NCI-H187 treated with DMSO at 0.1 percent for 48 hours (cell line): ENCODE results near the gene ADH6.
"Not testable (repeated sequence)": the region's sequence is repeated elsewhere in the genome, so short reads cannot be mapped to it uniquely, and the experiment has no call there.

Experiments used
- DNase-seq: peaks from one replicate; lab custom pipeline; 2025; lab: John Stamatoyannopoulos, UW

ADH6 gene

DNA sequence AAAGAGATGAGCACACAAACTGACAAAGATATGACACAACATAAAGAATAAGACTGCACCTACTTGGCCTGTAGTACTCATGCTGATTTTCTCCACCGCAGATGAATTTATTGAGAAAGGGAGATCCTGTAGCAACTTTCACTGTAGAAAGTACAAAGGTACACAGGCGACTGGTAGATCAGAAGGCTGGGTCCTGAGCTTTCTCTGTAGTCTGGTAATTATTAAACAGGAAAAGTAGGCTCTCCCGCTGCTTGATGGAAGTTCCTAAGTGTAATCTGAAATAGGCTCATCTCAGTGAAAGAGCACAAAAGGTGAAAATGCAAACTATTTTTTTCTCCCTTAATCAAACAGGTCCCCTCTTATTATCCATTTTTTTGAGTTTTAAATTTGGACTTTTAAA lies at the start of gene ADH6:
Gene ADH6, minus strand, starts transcription at position 175 of the 400 bp plus-strand sequence. Its CDS starts 94 bp downstream, at position 81.
- DNase-seq, result no peak

DNA sequence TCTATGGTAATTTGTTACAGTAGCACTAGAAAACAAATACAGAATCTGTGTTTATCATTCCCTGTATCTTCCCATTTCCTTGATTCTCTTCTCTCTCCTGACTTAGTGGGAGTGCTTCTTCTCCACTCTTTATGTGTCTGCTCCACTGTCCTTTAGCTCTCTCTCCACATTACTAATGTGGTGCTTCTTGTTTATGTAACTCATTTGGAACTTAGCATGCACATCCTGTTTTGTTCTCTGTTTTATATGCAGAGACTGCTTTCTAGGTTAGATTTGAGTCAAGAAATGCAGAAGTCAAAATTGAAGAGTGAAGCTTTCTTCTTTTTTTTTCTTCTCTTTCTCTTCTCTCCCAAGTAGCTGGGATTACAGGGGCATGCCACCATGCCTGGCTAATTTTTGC lies 45.9 kb upstream of the ADH6 start:
- DNase-seq, result no peak

DNA sequence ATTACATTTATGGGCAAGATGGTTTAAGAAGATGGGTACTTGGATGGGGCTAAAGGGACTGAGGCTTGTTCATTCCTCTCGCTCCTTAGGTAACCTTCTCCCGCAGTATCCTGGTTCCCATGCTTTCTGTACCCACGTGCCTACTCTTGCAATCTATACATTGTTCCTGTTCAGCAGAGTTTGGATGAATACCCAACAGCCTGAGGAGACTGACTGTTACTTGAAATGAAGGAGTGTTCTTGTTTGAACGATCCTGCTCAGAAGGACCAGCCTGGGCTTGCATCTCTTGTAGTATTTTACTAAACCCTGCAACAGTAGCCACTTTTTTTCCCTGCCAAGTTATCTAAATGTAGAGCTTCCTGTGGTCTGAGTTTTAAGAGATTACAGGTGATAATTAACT lies 33.7 kb upstream of the ADH6 start:
- no peak for DNase-seq

DNA sequence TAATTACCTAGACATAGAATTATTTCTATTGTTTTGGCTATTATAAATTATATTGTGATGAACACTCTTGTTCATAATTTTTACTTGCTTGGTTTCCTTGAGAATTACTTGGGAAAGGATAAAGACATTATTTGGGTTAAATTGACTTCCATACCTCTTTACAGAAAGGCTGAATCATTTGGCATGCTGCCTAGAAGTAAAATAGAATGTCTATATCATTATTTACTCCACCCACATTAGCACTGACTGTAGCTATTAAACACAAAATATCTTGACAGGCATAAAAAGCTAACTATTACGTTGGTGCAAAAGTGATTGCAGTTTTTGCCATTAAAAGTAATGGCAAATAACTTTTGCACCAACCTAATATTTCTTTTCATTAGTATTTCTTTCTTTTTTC lies 29.7 kb upstream of the ADH6 start:
- no peak for DNase-seq

DNA sequence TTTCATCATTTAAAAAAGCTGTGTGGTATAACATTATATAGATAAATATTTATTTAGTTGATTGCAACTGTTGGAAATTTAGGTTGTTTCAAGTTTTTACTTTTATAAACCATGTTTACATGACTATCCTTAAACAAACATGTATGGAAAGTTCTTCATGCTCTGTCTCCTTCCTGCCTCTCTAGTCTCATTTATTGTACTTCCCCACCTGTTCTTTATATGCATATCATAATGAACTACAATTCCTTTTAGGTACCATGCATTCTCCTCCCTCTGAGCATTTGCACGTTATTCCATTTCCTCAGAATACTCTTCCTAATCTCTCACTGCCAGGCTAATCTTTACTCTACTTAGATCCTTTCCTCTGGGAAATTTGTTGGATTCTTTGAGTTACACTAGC lies 16.9 kb upstream of the ADH6 start:
- no peak for DNase-seq

DNA sequence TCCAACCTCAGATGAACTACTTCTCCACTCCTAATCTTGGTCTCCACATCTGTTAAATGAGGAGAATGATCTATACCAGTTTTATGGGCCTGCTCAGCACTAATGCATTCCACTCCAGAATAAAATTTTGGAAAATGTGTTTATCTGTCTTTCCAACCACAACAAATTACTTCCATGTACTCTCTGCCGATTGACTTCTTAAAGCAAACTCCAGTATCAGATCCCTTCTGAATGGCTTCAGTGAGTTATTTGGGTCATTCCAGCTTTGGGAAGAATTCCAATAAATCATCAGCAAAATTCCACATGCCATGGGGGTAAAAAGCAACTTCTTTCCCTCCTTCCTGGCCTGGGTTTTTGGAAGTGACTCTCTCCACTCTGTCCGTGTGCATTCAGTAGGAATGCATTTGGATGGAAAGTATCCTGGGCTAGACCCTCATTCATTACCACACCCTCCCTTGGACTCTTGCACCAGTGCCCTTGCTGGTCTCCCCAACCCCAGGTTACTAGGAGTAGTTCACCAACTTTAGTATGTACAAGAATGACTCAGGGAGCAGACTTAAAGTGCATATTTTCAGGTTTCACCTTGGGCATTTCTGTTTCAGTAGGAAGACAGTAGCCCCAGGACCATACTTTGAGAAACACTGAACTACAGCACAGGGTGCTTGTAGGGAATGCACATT lies 15.4 kb upstream of the ADH6 start:
- no peak for DNase-seq

DNA sequence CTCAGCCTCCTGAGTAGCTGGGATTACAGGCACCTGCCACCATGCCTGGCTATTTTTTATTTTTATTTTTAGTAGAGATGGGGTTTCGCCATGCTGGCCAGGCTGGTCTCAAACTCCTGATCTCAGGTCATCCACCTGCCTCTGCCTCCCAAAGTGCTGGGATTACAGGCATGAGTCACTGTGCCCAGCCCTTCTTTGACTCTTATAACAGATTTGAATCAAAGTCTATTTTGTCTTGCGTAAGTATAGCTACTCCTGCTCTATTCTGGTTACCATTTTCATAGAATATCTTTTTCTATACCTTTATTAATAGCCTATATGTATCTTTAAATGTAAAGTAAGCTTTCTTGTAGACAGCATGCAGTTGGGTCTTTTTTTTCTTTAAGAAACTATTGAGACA lies 14.4 kb upstream of the ADH6 start:
- DNase-seq, result not testable (repeated sequence)

DNA sequence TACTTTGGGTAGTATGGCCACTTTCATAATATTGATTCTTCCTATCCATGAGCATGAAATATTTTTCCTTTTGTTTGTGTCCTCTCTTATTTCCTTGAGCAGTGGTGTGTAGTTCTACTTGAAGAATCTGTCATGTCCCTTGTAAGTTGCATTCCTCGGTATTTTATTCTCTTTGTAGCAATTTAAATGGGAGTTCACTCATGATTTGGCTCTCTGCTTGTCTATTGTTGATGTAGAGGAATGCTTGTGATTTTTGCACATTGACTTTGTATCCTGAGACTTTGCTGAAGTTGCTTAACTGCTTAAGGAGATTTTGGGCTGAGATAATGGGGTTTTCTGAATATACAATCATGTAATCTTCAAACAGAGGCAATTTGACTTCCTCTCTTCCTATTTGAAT lies 9.7 kb upstream of the ADH6 start:
- DNase-seq, result not testable (repeated sequence)

DNA sequence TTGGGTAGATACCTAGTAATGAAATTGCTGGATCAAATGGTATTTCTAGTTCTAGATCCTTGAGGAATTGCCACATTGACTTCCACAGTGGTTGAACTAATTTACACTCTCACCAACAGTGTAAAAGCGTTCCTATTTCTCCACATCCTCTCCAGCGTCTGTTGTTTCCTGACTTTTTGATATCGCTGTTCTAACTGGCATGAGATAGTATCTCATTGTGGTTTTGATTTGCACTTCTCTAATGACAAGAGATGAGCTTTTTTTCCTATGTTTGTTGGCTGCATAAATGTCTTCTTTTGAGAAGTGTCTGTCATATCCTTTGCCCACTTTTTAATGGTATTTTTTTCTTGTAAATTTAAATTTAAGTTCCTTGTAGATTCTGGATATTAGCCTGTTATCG lies 8.6 kb upstream of the ADH6 start:
- DNase-seq, result not testable (repeated sequence)

DNA sequence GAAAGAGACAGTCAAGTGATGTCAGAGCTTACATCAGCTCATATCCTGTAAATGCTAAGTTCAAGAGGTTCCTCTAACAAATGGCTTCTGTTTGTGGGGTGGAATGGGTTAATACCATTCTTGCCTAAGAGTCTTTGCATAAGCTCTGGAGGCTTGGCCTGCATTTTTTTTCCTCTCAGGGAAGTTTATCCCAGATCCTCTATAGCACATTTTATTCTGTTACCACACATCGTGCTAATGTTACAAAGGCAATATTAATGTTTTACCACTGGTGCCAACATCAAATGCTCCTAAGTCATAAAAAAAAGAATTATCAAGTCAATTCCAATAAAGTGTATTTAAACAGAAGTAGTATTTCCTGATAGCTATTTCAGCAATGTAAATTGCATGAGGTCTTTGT lies 2.9 kb upstream of the ADH6 start:
- DNase-seq, result no peak

DNA sequence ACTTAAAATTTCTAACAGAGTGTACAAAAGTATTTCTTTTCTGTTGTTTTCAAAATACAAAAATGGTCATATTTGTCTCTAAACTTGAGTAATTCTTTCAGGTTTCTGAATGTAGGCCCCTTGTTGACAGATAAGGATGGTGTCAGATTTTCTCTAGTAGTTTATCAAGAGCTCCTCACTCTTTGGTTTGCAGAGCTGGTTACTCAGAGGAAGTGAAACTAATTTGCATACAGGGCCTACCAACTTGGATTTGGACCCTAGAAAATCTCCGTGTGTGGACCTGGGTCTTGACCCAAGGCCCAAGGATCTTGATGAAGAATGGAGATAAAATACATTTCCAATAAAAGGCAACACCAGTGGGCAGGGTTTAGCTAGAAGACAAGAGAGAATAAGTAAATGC lies 433 bp upstream of the ADH6 start:
- no peak for DNase-seq

DNA sequence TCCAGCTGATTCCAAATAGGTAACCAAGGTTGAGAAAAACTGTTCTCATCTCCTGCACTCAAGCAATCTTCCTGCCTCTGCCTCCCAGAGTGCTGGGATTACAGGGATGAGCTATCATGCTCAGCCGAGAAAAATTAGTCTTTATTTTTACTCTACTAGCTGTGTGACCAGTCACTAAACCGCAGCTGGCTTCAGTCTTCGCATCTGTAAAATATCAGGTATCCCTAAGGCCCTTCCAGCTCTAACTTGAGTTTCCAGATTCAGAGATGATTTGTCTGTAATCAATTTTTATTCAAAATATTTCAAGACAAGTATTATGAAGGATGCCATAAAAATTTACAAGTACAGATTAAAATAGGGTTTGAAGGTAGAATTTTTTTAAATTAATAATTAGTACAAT lies 3.5 kb downstream of the ADH6 start:
- no peak for DNase-seq

DNA sequence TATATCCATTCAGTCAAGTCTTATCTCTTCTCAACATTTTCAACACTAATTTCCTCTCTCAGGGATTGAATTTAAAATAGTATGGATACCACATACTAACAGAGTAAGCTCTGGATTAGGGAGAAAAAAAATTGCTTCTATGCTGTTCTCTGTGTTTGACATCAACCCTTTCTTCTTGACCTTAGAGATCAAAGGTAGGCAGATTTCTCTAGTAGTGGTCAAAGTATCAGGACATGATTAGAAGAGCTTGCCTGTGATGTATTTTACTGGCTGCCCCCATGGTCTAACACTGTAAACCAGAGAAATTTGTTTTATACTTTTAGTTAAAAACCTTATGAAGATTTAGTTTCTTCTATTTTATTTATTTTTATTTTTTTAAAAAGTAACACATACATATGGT lies 8.3 kb downstream of the ADH6 start:
- no peak for DNase-seq

DNA sequence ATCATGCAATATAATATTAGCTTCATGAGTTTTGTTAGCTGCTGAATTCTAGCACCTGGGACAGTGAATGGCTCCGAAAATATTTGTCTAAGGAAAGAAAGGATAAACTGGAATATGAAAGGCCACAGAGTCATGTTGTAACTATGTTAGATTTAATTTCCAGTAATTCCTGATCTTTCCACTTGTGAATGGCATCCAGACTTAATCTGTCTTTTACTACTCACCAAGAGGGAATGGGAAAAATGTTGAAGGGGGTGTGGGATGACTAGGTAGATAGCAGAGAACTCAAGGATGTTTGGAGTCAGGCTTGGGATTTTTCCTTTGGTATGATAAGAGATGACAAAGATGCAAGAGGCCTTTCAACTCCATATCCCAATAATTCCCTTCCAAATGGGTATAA lies 9.4 kb downstream of the ADH6 start:
- DNase-seq, result no peak

DNA sequence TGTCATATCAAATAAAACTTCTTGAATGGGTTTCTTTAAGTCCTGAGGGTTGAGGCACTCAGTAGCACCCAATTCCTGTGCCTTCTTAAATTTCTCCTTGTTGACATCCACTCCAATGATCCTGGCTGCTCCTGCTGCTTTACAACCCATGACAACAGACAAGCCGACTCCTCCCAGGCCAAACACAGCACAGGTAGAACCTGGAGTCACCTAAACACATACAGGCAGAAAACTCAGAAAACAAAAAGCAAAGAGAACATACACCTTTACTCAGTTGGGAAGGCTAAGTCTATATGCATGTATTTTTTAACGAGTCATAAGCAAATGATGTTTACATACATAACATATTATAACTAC lies 10.3 kb downstream of the ADH6 start:
- DNase-seq, result no peak

DNA sequence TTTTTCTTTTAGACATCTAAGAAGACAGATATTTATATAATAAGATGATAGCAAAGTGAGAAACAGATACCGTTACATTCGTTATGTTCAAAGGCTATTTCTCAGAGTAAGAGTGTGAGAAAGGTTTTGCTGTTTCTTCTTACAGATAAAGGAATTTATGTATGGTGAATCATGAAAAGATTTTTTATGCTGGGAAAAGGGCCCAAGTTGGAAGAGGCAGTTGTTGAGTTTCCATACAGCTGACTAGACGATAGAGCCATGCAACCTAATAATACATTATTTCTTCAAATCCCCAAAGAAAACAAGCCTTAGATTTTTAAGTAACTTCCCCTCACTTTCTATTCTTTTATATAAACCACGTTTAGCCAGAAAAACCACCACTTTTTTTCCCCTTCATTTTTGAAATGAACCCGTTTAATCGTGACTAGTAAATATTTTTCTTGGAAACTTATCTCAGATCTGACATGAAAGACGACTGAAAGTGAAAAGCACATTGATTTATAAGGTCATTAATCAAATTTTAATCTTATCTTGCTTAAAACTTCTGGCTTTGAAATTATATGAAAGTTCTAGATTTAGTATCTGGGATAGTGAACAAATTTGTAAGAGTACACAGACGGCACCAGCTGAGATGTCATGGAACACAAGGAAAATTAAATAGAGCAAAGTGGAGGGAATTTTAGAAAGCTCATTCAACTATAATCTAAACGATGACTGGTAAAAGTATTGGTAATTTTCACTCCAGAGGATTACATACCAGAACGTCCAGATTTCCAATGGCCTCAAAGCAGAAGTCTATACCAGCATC lies 10.9 kb downstream of the ADH6 start:
- no peak for DNase-seq

DNA sequence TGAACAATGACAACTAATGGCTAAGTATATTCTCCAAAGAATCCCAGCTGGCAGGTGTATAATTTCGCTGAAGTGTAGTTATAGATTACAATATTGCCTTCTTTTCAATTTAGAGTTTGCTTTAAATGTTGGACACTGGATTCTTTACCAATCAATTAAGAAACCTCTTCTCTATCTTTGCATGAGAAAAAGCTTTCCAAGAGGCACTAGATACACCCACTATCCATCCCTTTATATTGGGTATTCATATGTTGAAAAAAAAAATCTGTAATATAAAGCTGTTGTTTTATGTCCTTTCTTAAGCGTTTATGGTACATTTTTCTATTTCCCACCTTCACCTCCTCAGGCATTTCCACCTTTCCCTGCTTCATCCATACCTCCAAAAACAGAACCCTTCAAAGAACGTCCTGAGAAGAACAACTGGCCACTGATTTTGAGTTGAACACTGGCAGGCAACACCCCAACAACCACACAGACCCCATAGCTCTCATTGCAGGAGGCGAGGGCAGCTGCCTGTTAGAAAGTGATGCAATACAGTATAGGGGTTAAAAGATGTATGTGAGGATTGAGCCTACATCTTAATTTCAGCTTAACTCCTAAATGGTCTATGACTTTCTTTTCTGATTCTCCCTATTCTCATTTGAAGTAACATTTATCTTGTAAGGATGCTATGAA lies 11.8 kb downstream of the ADH6 start:
- DNase-seq, result no peak

DNA sequence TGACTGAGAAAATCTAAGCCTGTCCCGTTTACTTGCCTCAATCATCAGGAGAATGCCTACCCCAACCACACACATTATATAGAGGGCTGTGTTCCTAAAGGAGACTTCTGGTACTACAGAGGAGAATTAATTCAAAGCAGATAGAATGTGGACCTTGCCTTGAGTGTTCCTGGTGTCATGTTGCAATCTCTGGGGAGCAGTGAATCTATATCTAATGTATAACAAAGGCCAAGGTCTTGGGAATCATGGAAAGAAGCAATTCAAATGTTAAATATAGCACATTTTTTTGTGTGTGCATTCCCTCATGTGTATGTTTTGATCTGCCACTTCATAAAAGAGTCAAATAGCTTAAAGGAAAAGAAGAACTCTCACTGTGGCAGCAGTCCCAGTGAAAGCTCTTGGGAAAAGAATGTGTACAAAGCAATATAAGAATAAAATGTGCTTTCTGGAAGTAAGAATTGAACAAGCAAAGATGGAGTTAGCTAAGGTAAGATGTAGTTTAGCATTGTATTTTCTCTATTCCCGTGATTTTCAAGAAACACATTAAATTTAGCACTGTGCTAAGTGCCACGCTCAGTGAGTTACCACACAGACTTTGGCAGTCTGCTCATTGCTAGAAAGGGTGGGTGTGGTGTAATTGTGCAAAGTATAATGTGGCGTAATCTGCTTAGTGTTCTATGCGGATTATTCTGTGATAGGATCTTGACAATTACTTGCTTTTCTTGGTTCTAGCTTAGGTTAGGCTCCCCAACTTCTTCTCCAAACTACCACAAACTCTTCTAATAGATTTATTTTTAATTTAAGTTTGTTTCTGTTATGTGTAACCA lies 13.7 kb downstream of the ADH6 start:
- DNase-seq, result peak; percentile 58

DNA sequence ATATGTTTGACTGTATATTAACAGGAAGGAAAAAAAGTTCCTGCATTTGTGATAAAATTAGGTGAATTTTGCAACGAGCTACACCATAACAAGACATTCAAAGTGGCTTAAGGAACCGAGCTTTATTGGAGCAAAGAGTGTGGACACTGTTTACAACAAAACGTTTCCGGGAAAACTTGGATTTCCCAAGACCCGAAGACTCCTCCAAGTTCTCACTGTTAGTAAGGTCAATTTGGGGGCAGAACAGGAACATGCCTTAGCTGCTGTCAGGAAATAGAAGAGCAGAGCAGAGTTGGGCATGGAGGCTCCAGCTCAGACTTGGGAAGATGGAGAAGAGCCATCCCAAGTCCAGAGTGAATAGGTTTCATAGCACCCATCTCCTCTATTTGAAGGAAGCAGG lies 16.5 kb downstream of the ADH6 start:
- DNase-seq, result no peak

DNA sequence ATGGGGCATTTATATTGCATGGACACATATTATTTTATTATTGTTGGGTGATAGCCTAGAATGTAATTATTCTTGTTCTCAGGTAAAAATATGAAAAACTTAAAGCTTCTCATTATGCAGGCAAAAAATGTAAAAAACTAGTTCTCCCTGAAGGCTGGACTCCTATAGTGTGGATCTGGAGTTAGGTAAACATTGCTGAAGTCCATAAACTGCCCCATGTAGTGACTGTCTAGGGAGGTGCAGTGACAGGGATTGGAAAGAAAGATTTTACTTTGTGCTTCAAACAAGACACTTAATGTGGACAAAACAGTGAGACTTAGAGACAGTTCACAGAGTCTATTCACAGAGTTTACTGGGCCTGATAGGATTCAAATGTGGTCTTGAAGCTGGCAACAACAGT lies 17.0 kb downstream of the ADH6 start:
- DNase-seq, result no peak

DNA sequence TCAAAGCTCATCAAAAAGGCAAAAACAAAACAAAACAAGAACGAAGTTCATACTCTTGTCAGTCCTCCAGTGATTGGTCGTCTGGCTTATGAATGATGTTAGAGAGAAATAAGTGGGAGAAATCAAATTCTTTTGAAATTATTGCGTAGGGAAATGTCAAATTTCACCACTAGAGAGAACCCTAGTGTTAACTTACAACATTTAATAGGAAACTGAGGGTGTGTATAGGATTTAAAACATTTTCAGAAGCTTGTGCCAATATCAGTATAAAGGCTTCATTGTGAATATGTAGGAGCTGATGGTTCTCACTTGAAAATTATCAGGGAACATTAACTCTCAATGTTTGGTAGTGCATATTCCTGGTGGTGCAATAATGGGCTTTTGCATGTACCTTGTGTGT lies 17.4 kb downstream of the ADH6 start:
- DNase-seq, result no peak

DNA sequence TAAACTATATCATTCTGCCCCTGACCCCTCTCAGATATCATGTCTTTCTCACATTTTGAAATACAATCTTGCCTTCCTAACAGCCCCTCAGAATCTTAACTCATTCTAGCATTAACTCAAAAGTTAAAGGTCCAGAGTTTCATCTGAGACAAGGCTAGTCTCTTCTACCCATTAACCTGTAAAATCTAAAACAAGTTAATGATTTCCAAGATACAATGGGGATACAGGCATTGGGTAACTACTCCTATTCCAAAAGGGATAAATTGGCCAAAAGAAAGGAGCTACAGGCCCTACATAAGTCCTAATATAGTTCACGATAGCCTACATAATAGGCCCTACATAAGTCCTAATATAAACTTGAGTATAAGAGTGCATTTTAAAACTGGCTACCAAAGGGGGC lies 18.9 kb downstream of the ADH6 start:
- DNase-seq, result no peak
